ENCODE results near the gene PRKAR2B. TPM values are rescaled to one million over a fixed set of nuclear protein-coding genes. Genes with fewer than 3 reads are reported as not detected.

The PRKAR2B gene
- total RNA-seq, 1 donor from 2014 or later: 43.4 TPM

DNA sequence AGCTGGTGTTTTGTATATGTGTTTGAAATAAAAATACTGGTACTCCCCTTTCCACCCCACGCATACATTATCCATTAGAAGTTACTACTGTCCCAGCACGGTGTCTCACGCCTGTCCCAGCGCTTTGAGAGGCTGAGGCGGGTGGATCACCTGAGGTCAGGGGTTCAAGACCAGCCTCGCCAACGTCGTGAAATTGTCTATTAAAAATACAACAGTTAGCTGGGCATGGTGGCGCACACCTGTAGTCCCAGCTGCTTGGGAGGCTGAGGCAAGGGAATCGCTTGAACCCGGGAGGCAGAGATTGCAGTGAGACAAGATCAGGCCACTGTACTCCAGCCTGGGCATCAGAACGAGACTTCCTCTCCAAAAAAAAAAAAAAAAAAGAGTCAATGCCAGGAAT is 127.0 kb downstream of the PRKAR2B start:
- Histone ChIP-seq H3K4me3 (no peak overlapping the region), H3F3A (ENCODE audit: low read depth) (peaks cover 49% of the 10 kb centered on the region), H3K9ac (no peak overlapping the region), H3K36me3 (no peaks in the 10 kb centered on the region), H2AFZ (replicated peaks) (no peak overlapping the region), H3K27me3 (no peaks in the 10 kb centered on the region), H3K4me2 (no peak overlapping the region), H3K79me2 (ENCODE audit: low read depth) (peaks cover 67% of the 10 kb centered on the region), H3K27ac (no peak overlapping the region), H3K4me1 (peaks cover 35% of the 10 kb centered on the region), H3K9me3 (ENCODE audit: low read depth) (no peaks in the 10 kb centered on the region), H4K20me1 (ENCODE audit: low read depth) (peaks cover 42% of the 10 kb centered on the region)
- Mint-ChIP-seq H3K27me3 (ENCODE audit: insufficient read depth, low read depth) (no peaks in the 10 kb centered on the region), H3K36me3 (peaks cover 2% of the 10 kb centered on the region), H3K4me1 (peaks cover 37% of the 10 kb centered on the region), H3K9me3 (no peaks in the 10 kb centered on the region), H3K4me3 (peak overlapping the region; percentile 30), H3K27ac (no peak overlapping the region)
- DNase-seq (ENCODE audit: low spot score): no peak
- TF ChIP-seq EZH2 (IDR thresholded peaks at IDR 0.05) (no peak), EZH2phosphoT487 (IDR thresholded peaks at IDR 0.05) (no peak)
- TF ChIP-seq, protein P1, sequence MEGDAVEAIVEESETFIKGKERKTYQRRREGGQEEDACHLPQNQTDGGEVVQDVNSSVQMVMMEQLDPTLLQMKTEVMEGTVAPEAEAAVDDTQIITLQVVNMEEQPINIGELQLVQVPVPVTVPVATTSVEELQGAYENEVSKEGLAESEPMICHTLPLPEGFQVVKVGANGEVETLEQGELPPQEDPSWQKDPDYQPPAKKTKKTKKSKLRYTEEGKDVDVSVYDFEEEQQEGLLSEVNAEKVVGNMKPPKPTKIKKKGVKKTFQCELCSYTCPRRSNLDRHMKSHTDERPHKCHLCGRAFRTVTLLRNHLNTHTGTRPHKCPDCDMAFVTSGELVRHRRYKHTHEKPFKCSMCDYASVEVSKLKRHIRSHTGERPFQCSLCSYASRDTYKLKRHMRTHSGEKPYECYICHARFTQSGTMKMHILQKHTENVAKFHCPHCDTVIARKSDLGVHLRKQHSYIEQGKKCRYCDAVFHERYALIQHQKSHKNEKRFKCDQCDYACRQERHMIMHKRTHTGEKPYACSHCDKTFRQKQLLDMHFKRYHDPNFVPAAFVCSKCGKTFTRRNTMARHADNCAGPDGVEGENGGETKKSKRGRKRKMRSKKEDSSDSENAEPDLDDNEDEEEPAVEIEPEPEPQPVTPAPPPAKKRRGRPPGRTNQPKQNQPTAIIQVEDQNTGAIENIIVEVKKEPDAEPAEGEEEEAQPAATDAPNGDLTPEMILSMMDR (IDR thresholded peaks at IDR 0.05): no peak

DNA sequence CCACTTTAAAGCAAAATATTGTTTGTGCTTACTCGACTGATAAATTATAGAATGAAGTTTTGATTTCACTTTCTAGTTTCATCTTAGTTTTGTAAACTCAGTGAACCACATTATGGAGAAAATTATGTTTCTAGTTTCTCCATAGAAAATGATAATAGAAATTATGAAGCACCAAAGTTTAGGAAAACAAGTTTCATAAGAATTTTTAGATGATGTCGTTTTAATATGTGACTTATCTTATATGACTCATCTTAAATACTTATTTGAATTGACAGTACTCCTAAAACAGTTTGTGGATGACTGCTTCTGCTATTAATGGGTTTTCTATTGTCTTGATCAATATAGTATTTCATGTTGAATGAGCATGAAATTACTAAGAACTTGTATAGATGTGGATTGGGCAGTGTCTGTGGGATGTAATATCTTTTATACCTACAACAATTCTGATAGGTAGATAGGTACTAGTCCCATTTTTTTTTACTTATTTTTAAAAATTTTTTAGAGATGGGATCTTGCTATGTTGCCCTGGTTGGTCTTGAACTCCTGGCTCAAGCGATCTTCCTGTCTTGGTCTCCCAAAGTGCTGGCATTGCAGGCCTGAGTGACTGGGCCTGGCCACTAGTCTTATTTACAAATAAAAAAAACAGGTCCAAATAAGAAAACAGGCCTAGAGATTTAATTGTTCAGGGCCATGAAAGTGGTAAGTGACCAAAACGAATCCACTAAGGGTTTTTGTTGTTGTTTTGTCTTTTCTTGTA is 127.9 kb downstream of the PRKAR2B start:
- no peak overlapping the region for H2AFZ ChIP-seq (replicated peaks)
- peak overlapping the region; percentile 40 for H3K4me2 ChIP-seq
- no peaks in the 10 kb centered on the region for H3K9me3 ChIP-seq (ENCODE audit: low read depth)
- Mint-ChIP-seq H3K9me3 (no peaks in the 10 kb centered on the region), H3K4me1 (peaks cover 29% of the 10 kb centered on the region), H3K27me3 (ENCODE audit: insufficient read depth, low read depth) (no peaks in the 10 kb centered on the region), H3K27ac (no peak overlapping the region), H3K4me3 (no peak overlapping the region), H3K36me3 (peaks cover 6% of the 10 kb centered on the region)
- peaks cover 26% of the 10 kb centered on the region for H3K4me1 ChIP-seq
- TF ChIP-seq EZH2 (IDR thresholded peaks at IDR 0.05) (no peak), EZH2phosphoT487 (IDR thresholded peaks at IDR 0.05) (no peak)
- TF ChIP-seq, protein P1 (IDR thresholded peaks at IDR 0.05): no peak
- H3K36me3 ChIP-seq: no peaks in the 10 kb centered on the region
- H3F3A ChIP-seq (ENCODE audit: low read depth): peaks cover 43% of the 10 kb centered on the region
- H3K27me3 ChIP-seq: no peaks in the 10 kb centered on the region
- H4K20me1 ChIP-seq (ENCODE audit: low read depth): peaks cover 52% of the 10 kb centered on the region
- peak overlapping the region; percentile 39 for H3K27ac ChIP-seq
- H3K79me2 ChIP-seq (ENCODE audit: low read depth): peaks cover 76% of the 10 kb centered on the region
- H3K4me3 ChIP-seq: no peak overlapping the region
- no peak overlapping the region for H3K9ac ChIP-seq
- no peak for DNase-seq (ENCODE audit: low spot score)

DNA sequence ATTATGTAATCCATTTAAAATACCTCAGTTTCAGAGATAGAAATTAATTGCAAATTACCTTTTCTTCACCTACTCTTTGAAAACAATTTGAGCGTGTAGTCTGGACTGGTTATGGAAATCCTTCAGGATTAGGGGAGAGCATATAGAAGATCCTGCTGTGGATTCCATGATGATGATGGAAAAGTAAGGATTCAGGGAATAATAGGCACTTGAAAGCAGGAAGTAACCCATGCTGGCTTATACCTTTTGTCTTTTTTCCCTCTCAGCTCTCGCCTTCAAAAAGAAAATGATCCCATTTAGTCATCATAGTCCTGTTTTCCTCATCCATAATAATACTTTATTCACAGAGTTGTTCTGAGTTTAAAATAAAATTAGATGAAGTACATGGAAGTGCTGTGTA is 128.7 kb downstream of the PRKAR2B start:
- peak overlapping the region; percentile 39 for H3K27ac ChIP-seq
- Mint-ChIP-seq H3K27me3 (ENCODE audit: insufficient read depth, low read depth) (no peaks in the 10 kb centered on the region), H3K4me3 (peak overlapping the region; percentile 22), H3K9me3 (no peaks in the 10 kb centered on the region), H3K27ac (no peak overlapping the region), H3K4me1 (peaks cover 28% of the 10 kb centered on the region), H3K36me3 (peaks cover 6% of the 10 kb centered on the region)
- no peak for TF ChIP-seq EZH2 (IDR thresholded peaks at IDR 0.05)
- TF ChIP-seq, protein P1 (IDR thresholded peaks at IDR 0.05): no peak
- no peak for TF ChIP-seq EZH2phosphoT487 (IDR thresholded peaks at IDR 0.05)
- DNase-seq (ENCODE audit: low spot score): peak; percentile 15
- H3K36me3 ChIP-seq: no peaks in the 10 kb centered on the region
- no peak overlapping the region for H3K9ac ChIP-seq
- H2AFZ ChIP-seq (replicated peaks): no peak overlapping the region
- H3K4me1 ChIP-seq: peaks cover 26% of the 10 kb centered on the region
- no peaks in the 10 kb centered on the region for H3K27me3 ChIP-seq
- peak overlapping the region; percentile 6 for H3K4me3 ChIP-seq
- H3F3A ChIP-seq (ENCODE audit: low read depth): peaks cover 36% of the 10 kb centered on the region
- peak overlapping the region; percentile 40 for H3K4me2 ChIP-seq
- H3K79me2 ChIP-seq (ENCODE audit: low read depth): peaks cover 84% of the 10 kb centered on the region
- no peaks in the 10 kb centered on the region for H3K9me3 ChIP-seq (ENCODE audit: low read depth)
- H4K20me1 ChIP-seq (ENCODE audit: low read depth): peaks cover 52% of the 10 kb centered on the region

All from neural progenitor cell (in vitro differentiated cells).